Lung (tissue), 12 donors: Measurements from ENCODE around the gene DPYSL4. TPM values are rescaled to one million over a fixed set of nuclear protein-coding genes. Genes with fewer than 3 reads are reported as not detected.

ENCODE experiments used
- ATAC-seq: fragments of 200-7000 bp; cut with Tn5 transposase; one replicate; pipeline ENCODE4 v1.9.1; 2020; ENCODE audit warnings: moderate number of reproducible peaks; ENCODE audit not compliant: insufficient read depth, low FRiP score
- DNase-seq, 3 donors: peaks; one replicate each; pipeline ENCODE4 v3.0.0-alpha.2; 2013 to 2017
- H3K27ac ChIP-seq, 2 donors: one replicate each; pipeline ENCODE4 v1.5.1; 2013; ENCODE audit warnings: mild to moderate bottlenecking in 2 of 2, moderate library complexity in 2 of 2, control low read depth in 1 of 2, inconsistent platforms in 1 of 2, low read depth in 1 of 2, low read length in 1 of 2
- H3K27me3 ChIP-seq, 3 donors: one replicate each; pipeline ENCODE4 v1.5.1; 2013; ENCODE audit warnings: low read length in 2 of 3; ENCODE audit not compliant: control insufficient read depth in 3 of 3, insufficient read depth in 3 of 3
- H3K36me3 ChIP-seq, 4 donors: one replicate each; pipeline ENCODE4 v1.5.1; 2013; ENCODE audit warnings: low read length in 4 of 4, mild to moderate bottlenecking in 1 of 4, moderate library complexity in 1 of 4; ENCODE audit not compliant: control insufficient read depth in 4 of 4, insufficient read depth in 4 of 4
- H3K4me1 ChIP-seq, 5 donors: one replicate each; pipeline ENCODE4 v1.5.1; 2013; ENCODE audit warnings: low read length in 5 of 5, mild to moderate bottlenecking in 2 of 5, moderate library complexity in 1 of 5; ENCODE audit not compliant: control insufficient read depth in 5 of 5, insufficient read depth in 5 of 5
- H3K4me3 ChIP-seq: one replicate; pipeline ENCODE4 v1.5.1; 2013; ENCODE audit warnings: mild to moderate bottlenecking, control low read depth, moderate library complexity
- H3K9ac ChIP-seq, 2 donors: one replicate each; pipeline ENCODE4 v1.5.1; 2013; ENCODE audit warnings: low read length in 2 of 2, control low read depth in 1 of 2; ENCODE audit not compliant: insufficient read depth in 1 of 2
- H3K9me3 ChIP-seq, 4 donors: one replicate each; pipeline ENCODE4 v1.5.1; 2013; ENCODE audit warnings: low read length in 3 of 4, mild to moderate bottlenecking in 1 of 4, moderate library complexity in 1 of 4; ENCODE audit not compliant: control insufficient read depth in 4 of 4, insufficient read depth in 3 of 4
- CTCF ChIP-seq: IDR thresholded peaks from 2 replicates; pipeline ENCODE4 v1.5.1; 2012; ENCODE audit warnings: mild to moderate bottlenecking; ENCODE audit errors: control extremely low read depth, extremely low read depth
- WGBS, 2 donors: extraction: QIAGEN DNeasy Blood & Tissue Kit; methylation state at CpG; one replicate each; pipeline ENCODE4 v1.1.7; 2013; 5-methylcytosine and 5-hydroxymethylcytosine counted together
- polyA plus RNA-seq, 2 donors: library from polyadenylated mRNA; stranded (reverse); fragments of 200-250 nt; gene quantifications; one replicate each; pipeline ENCODE4 v1.2.1, GENCODE V29; 2013
- total RNA-seq, 2 donors: library from RNA; depleted of rRNA in 1 of 2; stranded (reverse); fragments of >200 nt in 1 of 2; gene quantifications; one replicate each; pipeline ENCODE4 v1.2.1, GENCODE V29; 2014 to 2021
- donor health status: control.
- donor health status: control.
- donor health status: Bipolar disorder and iron deficiency.
- donor health status: healthy.
- donor health status: DM: yes; HTN: yes; CAD: no.

The DPYSL4 gene
- total and polyA plus RNA-seq, 4 donors, result 0.33 to 1.5 (median 1.3) TPM

DNA sequence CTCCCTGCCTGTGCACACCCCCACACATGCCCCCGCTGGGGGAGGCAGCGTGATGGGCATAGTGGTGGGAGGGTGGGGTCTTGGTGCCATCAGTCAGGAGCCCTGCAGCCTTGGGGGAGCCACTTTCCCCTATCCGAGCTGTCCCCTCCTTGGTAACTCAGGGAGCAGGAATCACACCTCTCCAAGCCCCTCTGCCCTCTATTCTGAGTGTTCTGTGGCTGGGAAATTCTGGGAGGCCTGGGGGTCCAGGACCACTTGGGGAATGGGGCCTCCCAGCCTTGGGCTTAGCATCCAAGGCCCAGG lies 11.3 kb downstream of the DPYSL4 start:
- ATAC-seq, result no peak
- H3K27ac ChIP-seq, result no peak overlapping the region
- H3K4me1 ChIP-seq, result peaks cover 0 to under 1% (median 0%) of the 10 kb centered on the region in 5 donors
- 88 to 91% methylated on average over 3 of the region's 3 CpGs for WGBS, 2 donors
- H3K9me3 ChIP-seq, result no peaks in the 10 kb centered on the region
- H3K36me3 ChIP-seq, result no peaks in the 10 kb centered on the region
- no peak overlapping the region for H3K4me3 ChIP-seq
- DNase-seq, result no peak
- no peaks in the 10 kb centered on the region for H3K27me3 ChIP-seq
- no peak for TF ChIP-seq CTCF
- H3K9ac ChIP-seq, result no peak overlapping the region

DNA sequence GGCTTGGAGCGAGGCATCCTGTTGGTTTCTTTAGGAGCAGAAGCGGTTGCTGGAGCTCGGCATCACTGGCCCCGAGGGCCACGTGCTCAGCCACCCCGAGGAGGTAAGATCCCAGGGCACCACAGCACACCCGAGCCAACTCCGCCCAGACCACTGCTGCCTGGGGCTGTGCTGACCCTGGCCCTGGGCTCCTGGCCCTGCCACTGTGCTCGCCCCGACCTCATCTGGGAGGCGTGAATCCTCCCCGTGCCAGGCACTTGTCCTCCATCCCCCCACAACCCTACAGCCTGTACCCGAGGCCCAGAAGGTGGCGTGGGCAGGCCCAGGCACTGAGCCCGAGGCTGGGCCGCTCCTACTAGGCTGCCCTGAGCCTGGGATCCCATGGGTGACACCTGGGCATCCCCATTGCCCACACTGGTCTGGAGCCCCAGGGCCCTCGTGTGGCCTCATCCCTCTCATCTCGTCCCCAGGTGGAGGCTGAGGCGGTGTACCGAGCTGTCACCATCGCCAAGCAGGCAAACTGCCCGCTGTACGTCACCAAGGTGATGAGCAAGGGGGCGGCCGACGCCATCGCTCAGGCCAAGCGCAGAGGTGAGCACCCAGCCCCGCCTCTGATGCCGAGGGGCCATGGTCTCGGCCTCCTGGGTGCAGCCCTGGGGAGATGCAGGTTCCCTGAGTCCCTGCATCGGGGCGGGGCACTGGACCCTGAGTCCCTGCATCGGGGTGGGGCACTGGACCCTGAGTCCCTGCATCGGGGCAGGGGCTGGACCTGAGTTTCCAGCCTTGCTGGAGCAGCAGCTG lies 11.8 kb downstream of the DPYSL4 start:
- 91 to 95% methylated on average over 33 to 35 of the region's 35 CpGs for WGBS, 2 donors
- H3K27me3 ChIP-seq, result no peaks in the 10 kb centered on the region
- H3K27ac ChIP-seq, result no peak overlapping the region
- H3K9me3 ChIP-seq, result no peaks in the 10 kb centered on the region
- no peak overlapping the region for H3K9ac ChIP-seq
- no peaks in the 10 kb centered on the region for H3K4me1 ChIP-seq
- DNase-seq (no peak), ATAC-seq (no peak)
- no peak overlapping the region for H3K4me3 ChIP-seq
- no peak for TF ChIP-seq CTCF
- no peaks in the 10 kb centered on the region for H3K36me3 ChIP-seq

- Histone ChIP-seq H3K9me3 (no peaks in the 10 kb centered on the region), H3K27ac (no peak overlapping the region), H3K4me1 (no peaks in the 10 kb centered on the region), H3K9ac (no peak overlapping the region), H3K36me3 (no peaks in the 10 kb centered on the region), H3K27me3 (no peaks in the 10 kb centered on the region), H3K4me3 (no peak overlapping the region)
- WGBS, 2 donors, result 73 to 81% methylated on average over 11 of the region's 11 CpGs
- ATAC-seq, result no peak
- no peak for DNase-seq
- TF ChIP-seq CTCF, result no peak
Measured at GRCh38 chr10:132199268-132199853, 12.6 kb downstream of the DPYSL4 start.
